Measurements from ENCODE around the gene SH3BP2.
A peak's percentile ranks its signal among the peaks of the same experiment; 100 is the strongest.

The SH3BP2 gene

DNA sequence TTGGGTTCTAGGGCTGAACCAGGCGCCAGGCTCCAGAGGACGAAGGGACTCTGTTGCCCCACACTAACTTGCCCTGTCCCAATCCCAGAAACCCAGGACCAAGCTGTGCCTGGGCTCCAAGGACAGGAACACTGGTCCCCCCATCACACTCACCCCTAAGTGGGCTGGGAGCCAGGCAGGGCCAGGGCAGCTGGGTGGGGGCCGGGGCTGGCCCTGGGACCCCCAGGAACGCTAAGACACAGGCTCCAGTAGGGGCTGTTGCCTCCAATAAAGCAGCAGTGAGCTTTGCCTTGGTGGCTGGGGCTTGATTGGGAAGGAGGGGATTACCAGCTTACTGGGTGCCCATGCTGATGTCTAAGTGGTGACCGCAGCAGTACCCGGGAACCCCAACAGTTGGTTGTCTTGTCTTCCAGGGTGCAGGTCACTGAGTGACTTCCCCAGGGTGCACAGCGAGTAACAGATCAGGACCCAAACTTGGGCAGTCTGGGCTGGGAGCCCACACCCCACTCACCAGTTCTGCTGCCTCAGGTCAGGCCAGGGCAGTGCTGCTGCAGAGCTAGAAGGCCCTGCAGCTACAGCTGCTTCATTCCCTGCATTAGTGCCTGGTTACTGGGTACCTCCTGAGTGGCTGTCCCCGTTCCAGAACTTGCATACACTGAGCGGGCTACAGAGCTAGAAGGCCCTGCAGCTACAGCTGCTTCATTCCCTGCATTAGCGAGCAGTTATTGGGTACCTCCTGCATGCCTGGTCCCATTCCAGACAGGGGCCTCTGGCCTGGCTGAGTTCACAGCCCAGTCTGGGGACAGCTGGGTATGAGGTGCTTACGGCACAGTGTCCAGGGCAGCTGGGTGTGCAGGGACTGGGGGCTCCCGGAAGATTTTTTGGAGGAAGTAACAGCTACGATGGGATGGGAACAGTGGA lies 41.4 kb downstream of the SH3BP2 start:
- DNase-seq: no peak

DNA sequence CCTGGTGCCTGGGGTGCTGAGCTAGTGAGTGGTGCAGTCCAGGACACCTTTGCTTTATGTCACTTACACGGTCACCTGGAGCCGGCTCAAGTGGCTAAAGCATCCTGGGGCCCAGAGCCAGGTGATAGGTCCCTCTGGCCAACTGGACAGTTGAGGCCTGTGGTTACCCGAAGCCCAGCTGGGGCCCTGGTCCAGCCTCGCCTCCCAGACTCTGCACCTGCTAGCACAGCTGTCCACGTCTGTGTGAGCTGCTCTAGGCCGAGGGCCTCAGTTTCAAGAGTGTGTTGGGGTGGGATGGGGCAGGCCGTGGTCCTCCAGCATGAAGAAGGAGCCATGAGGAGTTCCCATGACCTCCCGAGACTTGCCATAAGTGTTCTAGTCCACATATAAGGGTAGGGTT lies 43.1 kb downstream of the SH3BP2 start:
- no peak for DNase-seq

- DNase-seq: no peak
Measured at GRCh38 chr4:2836391-2836859, 43.5 kb downstream of the SH3BP2 start.

DNA sequence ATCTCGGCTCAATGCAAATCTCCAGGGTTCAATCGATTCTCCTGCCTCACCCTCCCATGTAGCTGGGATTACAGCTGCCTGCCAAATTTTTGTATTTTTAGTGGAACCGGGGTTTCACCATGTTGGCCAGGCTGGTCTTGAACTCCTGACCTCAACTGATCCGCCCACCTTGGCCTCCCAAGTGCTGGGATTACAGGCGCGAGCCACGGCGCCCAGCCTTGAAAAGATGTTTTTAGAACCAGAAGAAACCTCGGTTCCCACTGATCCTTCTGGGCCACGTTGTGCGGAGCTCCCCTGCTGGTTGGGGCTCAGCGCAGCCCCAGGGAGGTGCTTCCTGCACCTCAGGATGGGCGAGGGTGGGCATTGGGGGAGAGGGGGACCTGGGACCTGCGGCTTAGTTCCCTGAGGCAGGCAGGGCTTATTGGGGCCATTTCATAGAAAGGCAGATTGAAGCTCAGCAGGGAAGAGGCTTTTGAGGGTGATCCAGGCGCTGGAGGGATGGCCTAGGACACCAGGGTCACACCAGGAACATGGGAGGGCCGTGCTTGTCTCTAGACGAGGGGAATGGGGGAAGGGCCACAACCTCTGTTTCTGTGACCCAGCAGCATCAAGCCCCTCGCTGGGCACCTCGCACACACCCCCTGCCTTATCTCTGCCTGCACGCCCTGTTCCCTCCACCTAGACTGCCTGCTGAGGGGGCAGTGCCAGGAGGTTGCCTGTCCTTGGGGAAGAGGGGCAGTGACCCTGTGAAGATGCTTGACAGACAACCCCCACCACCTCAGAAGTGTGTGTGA lies 44.4 kb downstream of the SH3BP2 start:
- no peak for DNase-seq

DNA sequence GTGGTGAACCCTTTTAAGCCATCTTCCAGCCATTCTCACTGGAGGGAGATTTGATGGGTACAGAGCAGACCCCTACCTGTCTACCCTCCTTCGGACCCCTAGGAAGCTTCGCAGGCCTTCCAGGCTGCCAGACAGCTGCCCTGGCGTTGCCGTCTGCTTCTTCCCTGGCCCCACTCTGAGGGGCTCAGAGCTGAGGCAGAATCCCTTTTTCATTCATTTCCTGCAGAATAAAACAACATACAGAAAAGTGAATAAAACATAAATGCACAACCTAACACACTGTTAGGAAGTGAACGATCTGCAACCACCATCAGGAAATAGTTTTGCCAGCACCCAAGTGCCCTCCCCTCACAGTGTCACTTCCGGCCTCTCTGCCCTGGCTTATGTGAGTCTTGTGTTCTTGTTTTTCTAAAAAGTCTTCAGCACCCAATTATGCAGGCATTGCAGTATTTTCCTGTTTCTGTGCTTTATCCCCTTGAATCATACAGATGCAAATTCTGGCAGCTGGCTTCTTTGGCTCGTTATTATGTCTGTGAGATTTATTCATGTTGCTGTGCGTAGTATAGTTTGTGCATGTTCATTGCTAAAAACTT lies 45.1 kb downstream of the SH3BP2 start:
- no peak for DNase-seq

DNA sequence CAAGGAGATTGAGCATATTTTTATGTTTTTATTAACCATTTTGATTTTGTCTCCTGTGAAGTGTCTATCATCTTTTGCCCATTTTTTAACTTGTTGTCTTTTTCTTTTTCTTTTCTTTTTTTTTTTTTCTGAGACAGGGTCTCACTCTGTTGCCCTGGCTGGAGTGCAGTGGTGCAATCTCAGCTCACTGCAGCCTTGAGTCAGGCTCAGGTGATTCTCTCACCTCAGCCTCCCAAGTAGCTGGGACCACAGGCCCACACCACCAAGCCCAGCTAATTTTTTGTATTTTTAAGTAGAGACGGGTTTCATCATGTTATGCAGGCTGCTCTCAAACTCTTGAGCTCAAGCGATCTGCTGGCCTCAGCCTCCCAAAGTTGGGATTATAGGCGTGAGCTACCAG lies 46.2 kb downstream of the SH3BP2 start:
- DNase-seq: no peak

- DNase-seq: no peak
Measured at GRCh38 chr4:2842687-2843262, 49.9 kb downstream of the SH3BP2 start.

DNA sequence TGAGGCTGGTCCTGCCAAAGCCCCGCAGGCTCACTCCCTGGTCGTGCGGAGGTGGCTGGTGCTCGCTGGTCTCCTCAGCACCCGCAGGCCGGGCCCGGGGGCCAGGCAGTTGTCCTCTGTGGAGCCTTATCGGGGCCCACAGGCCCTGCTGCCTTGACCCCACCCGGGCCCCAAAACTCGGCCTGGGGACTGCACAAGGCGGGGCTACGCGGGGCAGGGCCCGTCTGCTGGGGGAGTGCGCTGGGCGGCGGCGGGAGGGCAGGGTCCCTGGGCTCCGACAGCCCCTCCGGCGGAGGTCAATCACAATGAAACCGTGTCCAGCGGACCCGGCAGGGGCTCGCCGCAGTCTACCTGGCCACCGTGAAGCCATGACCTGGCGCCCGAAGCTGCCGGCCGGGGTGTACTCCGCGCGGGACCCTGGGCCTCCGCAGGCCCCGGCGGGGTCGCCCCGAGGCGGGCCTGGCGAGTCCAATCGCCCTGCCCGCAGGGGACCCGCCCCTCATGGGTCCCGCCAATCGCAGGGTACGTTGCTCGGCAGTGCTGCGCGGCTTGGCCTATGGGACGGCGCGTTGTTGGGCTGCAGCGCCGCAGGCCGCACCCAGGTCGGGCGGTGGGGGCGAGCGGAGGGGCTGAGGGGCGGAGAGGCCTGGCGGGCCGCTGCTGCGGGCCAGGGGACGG lies 50.5 kb downstream of the SH3BP2 start, which contains the start of gene ADD1:
TSS of gene ADD1 (plus strand) at position 582 of the 678 bp plus-strand sequence. CDS start 32,072 bp downstream, outside the sequence.
- DNase-seq: peak; percentile 53

DNA sequence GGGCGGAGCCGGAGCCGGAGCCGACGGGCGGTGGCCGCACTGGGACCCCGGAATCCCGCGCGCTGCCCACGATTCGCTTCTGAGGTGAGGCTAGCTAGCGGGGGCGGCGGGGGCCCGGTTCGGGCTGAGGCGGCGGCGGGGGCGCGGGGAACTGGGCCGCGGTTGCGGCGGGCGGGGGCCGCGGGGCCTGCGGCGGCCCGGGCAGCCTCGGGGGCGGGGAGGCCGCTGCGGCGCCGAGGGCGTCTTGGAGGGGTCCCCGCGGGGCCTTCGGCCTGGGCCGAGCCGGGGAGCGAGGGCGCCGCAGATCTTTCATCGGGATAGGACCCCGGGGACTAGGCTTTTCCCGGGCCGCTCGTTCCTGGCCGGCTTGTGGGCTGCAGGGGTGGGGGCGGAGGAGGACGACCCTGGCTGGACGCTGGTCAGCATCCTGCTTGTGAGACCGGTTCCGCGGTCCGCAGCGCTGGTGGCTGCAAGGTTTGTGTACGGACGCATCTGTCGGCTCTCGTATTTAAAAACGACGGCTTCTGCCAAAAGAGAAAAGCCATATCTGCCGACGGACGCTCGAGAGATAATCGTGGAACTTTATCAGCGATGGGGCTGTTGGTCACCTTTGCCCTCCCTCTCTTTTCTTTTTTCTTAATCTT lies 51.2 kb downstream of the SH3BP2 start:
- DNase-seq: no peak

DNA sequence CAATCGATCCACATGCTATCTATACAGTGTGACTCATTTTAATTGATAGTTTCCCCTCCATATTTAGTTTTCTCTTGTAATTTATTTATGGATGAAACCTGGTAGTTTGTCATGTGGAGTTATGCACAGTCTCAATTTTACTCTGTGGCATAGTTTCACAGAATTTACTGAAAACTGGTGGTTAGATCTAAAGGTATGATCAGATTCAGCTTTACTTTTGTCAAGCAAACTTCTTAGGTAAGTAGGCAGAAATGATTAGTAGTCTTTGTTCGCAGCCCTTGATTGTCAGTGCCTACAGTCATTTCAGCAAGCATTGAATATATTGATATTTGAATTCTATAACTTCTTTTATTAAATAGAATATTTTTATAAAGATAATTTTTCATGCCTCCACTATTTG lies 53.3 kb downstream of the SH3BP2 start:
- no peak for DNase-seq

- DNase-seq: no peak
Measured at GRCh38 chr4:2847302-2847871, 54.5 kb downstream of the SH3BP2 start.

DNA sequence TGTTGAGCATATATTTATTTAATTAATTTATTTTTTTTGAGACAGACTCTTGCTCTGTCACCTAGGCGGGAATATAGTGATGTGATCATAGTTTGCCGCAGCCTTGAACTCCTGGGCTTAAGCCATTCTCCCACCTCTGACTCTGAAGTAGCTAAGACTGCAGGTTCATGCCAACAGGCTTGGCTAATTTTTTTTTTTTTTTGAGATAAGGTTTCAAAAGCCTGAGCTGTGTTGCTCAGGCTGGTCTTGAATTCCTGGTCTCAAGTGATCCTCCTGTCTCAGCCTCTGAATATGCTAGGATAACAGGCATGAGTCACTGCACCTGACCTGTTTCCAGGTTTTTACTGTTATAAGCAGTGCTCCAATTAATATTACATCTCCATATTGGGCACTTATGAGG lies 55.6 kb downstream of the SH3BP2 start:
- no peak for DNase-seq

GRCh38 chr4:2849267-2850152 lies 56.6 kb downstream of the SH3BP2 start:
- no peak for DNase-seq

DNA sequence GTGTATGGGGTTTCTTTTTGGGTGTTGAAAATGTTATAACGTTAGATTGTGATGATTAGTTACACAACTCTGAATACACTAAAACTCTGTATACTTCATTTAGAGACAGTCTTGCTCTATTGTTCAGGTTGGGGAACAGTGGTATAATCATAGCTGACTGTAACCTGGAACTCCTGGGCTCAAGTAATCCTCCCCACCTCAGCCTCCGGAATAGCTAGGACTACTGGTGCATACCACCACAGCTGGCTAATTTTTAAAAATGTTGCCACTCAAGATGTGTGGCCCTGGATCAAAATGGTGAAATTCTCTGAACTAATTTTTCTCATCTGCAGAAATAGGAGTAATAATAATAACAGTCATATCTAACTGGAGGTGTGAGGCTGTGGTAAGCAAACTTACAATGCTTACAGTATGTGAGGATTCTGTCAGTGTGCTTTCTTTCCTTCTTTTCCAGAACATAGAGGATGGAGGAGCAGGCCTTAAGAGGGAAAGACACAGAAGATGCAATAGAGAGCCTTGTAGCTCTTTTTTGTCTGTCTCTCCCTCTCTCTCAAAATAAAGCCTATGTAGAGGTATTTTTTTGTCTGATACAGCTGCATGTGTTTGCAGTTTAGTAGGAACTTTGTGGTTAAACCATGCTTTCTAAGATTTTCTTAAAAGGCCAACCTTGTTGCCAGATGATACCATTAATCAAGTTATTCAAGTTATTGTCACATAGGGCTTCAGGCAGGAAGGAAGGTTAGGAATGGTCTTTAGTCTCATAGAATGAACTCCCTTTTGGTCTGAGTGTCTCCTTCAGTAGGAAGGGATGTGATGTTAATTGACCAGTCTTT lies 58.3 kb downstream of the SH3BP2 start:
- no peak for DNase-seq

DNA sequence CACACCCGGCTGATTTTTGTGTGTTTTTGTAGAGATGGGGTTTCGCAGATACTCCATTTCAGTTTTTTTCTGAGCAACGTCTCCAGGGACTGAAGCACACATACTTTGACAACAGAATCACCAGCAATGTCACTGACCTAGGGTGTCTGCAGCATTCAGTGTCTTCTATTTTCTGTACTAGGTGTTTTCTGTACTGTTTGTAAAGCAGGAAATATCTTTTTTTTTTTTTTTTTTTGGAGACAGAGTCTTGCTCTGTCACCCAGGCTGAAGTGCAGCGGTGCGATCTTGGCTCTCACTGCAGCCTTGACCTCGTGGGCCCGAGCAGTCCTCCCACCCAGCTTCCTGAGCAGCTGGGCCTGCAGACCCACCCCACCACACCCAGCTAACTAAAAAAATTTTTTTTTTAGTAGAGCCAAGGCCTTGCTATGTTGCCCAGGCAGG lies 59.6 kb downstream of the SH3BP2 start:
- no peak for DNase-seq

- DNase-seq: no peak
Measured at GRCh38 chr4:2855584-2855983, 62.7 kb downstream of the SH3BP2 start.

DNA sequence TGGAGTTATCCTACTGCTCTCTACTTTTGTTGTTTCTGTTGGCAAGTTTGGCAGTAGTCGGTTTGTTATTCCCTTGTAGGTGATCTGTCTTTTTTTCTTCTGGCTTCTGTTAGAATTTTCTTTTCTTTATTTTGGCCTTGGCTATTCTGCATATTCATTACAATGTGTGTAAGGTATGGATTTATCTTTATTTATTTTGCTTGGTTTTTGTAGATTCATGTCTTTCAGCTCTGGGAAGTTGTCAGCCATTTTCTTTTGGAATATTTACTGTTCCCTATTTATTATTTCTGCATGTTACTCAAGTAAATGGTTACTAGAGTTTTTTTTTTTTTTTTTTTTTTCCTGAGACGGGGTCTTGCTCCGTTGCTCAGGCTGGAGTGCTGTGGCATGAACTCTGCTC lies 63.4 kb downstream of the SH3BP2 start:
- DNase-seq: no peak

GRCh38 chr4:2857349-2857927 lies 64.6 kb downstream of the SH3BP2 start:
- no peak for DNase-seq

All from NCI-H1694 (cell line).